MCF 10A (cell line): ENCODE data around the gene MMD2. TPM values are rescaled to one million over a fixed set of nuclear protein-coding genes. Genes with fewer than 3 reads are reported as not detected.

Experiments
- BruUV-seq: library from RNA; stranded (reverse); fragments of 400-500 nt; replicated peaks from 2 replicates; lab custom pipeline; 2021; lab: Mats Ljungman, UMichigan
- CTCF ChIA-PET: fragments of 300-600 bp; sonication (Branson Sonifier 250); formaldehyde crosslinking; extraction: SDS; loops from one replicate; lab custom pipeline; 2021; ENCODE audit warnings: antibody characterized with exemption, inconsistent platforms; lab: Yijun Ruan, JAX
- POLR2A ChIA-PET: fragments of 300-600, 350-650 bp; sonication (Branson Sonifier 250); formaldehyde crosslinking; extraction: SDS; loops from one replicate; lab custom pipeline; 2020; ENCODE audit warnings: antibody characterized with exemption, inconsistent platforms; lab: Yijun Ruan, JAX
- DNase-seq: peaks from one replicate; pipeline ENCODE4 v3.0.0-alpha.2; 2018; ENCODE audit not compliant: unreplicated experiment
- H3K27ac Mint-ChIP-seq: one replicate; pipeline ENCODE4 v1.8.0; 2022; ENCODE audit warnings: mild to moderate bottlenecking, low read depth, mixed read lengths; ENCODE audit not compliant: unreplicated experiment
- H3K27me3 Mint-ChIP-seq: one replicate; pipeline ENCODE4 v1.8.0; 2022; ENCODE audit warnings: mixed read lengths; ENCODE audit not compliant: insufficient read depth, unreplicated experiment
- H3K36me3 Mint-ChIP-seq: one replicate; pipeline ENCODE4 v1.8.0; 2022; ENCODE audit warnings: mild to moderate bottlenecking, moderate library complexity, mixed read lengths; ENCODE audit not compliant: insufficient read depth, unreplicated experiment
- H3K4me1 Mint-ChIP-seq: one replicate; pipeline ENCODE4 v1.8.0; 2022; ENCODE audit warnings: mixed read lengths; ENCODE audit not compliant: insufficient read depth, unreplicated experiment
- H3K4me3 Mint-ChIP-seq: one replicate; pipeline ENCODE4 v1.8.0; 2022; ENCODE audit warnings: mild to moderate bottlenecking, moderate library complexity, mixed read lengths; ENCODE audit not compliant: unreplicated experiment
- H3K9me3 Mint-ChIP-seq: one replicate; pipeline ENCODE4 v1.8.0; 2022; ENCODE audit warnings: mixed read lengths; ENCODE audit not compliant: unreplicated experiment
- CTCF ChIP-seq: fragments of 200-600 bp; IDR thresholded peaks from one replicate; pipeline ENCODE4 v1.8.0; 2022; ENCODE audit warnings: antibody characterized with exemption, mild to moderate bottlenecking; ENCODE audit not compliant: unreplicated experiment
- intact Hi-C: fragments of 100-400 bp; cut with micrococcal nuclease; formaldehyde crosslinking; loops from 2 replicates; pipeline ENCODE4 v1.14.1; 2022
- total RNA-seq: library from RNA; stranded (reverse); gene quantifications from 2 replicates; pipeline ENCODE4 v1.2.3, GENCODE V29; 2022

Gene MMD2
- total RNA-seq, 1 experiment from 2014 or later = not detected

DNA sequence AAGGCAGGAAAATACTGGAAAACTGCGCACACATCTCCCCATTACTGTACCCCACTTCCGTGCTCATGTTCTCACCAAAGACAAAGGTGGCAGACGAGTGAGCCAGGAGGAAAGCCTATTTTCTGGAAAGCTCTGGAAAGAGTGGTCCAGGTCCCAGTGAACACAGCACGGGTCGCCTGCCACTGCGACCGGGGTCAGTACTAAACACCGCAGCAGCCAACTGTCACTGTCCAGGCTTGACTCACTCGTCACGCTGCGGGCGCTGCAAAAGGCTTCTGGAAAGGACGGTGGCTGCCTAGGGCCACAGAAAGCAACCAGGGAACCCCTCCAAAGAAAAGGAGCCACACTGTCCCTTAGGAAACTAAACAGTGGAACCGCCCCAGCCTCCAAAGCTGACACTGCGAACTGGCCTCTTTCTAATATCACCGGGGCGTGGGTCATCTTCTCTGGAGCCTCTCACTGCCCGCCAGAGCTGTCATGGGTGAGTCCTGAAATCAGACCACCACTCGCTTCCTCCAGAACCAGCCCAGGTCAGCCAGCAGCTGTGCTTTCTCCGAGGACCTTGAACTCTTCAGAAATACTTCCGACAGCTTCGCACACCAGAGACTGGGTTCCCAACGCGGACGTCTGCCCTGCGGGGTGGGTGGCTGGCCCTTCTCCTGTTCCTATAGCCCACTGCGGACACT is 79.4 kb downstream of the MMD2 start:
- CTCF ChIA-PET = no interaction called here
- no TSS peak for BruUV-seq
- Mint-ChIP-seq H3K27ac (no peak overlapping the region), H3K27me3 (peaks cover 13% of the 10 kb centered on the region), H3K4me3 (no peak overlapping the region), H3K9me3 (no peaks in the 10 kb centered on the region), H3K36me3 (peaks cover 7% of the 10 kb centered on the region), H3K4me1 (no peaks in the 10 kb centered on the region)
- TF ChIP-seq CTCF = no peak
- POLR2A ChIA-PET = interaction anchor here (0.5 to 1.3 kb wide), 2 partner anchors 12 to 19 kb away, joined by 3 to 4 read pairs; no protein-coding TSS in a partner anchor
- DNase-seq = no peak
- intact Hi-C loops = no loop called here

GRCh38 chr7:4878336-4879335 is 80.4 kb downstream of the MMD2 start:
- intact Hi-C loops = no loop called here
- ChIA-PET CTCF (no interaction called here), POLR2A (no interaction called here)
- Mint-ChIP-seq H3K4me1 (no peaks in the 10 kb centered on the region), H3K27ac (no peak overlapping the region), H3K36me3 (peaks cover 7% of the 10 kb centered on the region), H3K4me3 (no peak overlapping the region), H3K9me3 (no peaks in the 10 kb centered on the region), H3K27me3 (peaks cover 13% of the 10 kb centered on the region)
- no TSS peak for BruUV-seq
- no peak for DNase-seq
- no peak for TF ChIP-seq CTCF

DNA sequence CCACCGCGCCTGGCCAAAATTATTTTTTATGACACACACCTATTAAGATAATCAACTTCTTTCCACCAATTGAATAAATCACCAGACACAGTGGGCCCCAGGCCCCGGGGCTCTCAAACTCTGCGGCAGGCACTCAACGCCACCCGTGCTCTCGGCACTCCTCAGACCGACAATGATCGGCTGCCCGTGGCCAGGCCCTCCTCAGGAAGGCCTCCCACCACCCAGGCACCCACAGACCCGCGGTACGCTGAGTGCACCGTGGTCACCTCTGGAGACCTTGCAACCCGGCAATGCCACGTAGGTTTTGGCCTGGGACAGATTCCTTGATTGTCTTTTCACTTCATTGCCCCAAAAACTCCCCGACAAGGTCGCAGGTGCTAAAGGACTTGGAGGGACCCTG is 82.4 kb downstream of the MMD2 start:
- CTCF ChIA-PET = no interaction called here
- no TSS peak for BruUV-seq
- no peak overlapping the region for H3K4me3 Mint-ChIP-seq
- peaks cover 7% of the 10 kb centered on the region for H3K36me3 Mint-ChIP-seq
- H3K27ac Mint-ChIP-seq = no peak overlapping the region
- intact Hi-C loops = no loop called here
- H3K27me3 Mint-ChIP-seq = no peaks in the 10 kb centered on the region
- no peak for DNase-seq
- POLR2A ChIA-PET = no interaction called here
- no peaks in the 10 kb centered on the region for H3K9me3 Mint-ChIP-seq
- TF ChIP-seq CTCF = no peak
- no peaks in the 10 kb centered on the region for H3K4me1 Mint-ChIP-seq

DNA sequence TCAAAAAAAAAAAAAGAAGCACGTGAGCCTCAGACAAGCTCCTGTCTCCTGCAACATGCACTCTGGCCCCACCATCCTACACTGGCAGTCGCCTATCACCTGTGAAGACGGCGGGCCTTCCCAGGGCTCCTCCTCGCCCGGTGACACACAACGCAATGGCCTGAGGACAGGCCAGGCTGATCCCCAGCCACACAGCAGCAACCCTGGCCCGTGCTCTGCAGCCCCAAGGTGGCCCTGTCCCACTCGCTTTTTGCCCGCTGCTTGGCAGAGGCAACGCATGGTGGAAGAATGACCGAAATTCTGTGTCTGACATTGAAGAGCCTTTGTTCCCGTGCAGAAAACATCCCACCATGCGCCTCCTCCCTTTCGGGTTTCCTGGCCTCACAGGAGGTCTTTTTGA is 83.6 kb downstream of the MMD2 start:
- CTCF ChIA-PET = no interaction called here
- POLR2A ChIA-PET = no interaction called here
- Mint-ChIP-seq H3K36me3 (peaks cover 7% of the 10 kb centered on the region), H3K27ac (no peak overlapping the region), H3K4me1 (no peaks in the 10 kb centered on the region), H3K4me3 (no peak overlapping the region), H3K27me3 (no peaks in the 10 kb centered on the region), H3K9me3 (no peaks in the 10 kb centered on the region)
- BruUV-seq = no TSS peak
- no peak for TF ChIP-seq CTCF
- intact Hi-C loops = no loop called here
- DNase-seq = no peak
